ENCODE measurements around the gene SPEM3. TPM values are rescaled to one million over a fixed set of nuclear protein-coding genes. Genes with fewer than 3 reads are reported as not detected.

Gene SPEM3
- total and polyA plus RNA-seq, 2 of the 4 experiments (the other 2 are of a cell fraction): not detected

GRCh38 chr17:7408863-7409262 lies 19.8 kb upstream of the SPEM3 start:
- Histone ChIP-seq H2AK5ac (ENCODE audit: low read depth, low read length) (no peak overlapping the region), H3K4me2 (ENCODE audit: low read depth, low read length) (no peak overlapping the region), H2AFZ (replicated peaks; ENCODE audit: low read length, poor library complexity) (no peak overlapping the region), H2BK20ac (ENCODE audit: low read depth, low read length) (no peak overlapping the region), H3K23ac (ENCODE audit: low read depth, low read length) (no peak overlapping the region), H3K56ac (ENCODE audit: extremely low read depth, insufficient read depth, low read length) (no peak overlapping the region), H3K27me3 (ENCODE audit: control insufficient read depth, insufficient read depth, low read length) (no peaks in the 10 kb centered on the region), H2BK5ac (ENCODE audit: low read depth, low read length, poor library complexity, severe bottlenecking) (no peak overlapping the region), H4K5ac (ENCODE audit: low read depth, low read length) (no peak overlapping the region), H4K8ac (ENCODE audit: low read depth in 2 of 2, low read length in 2 of 2) (no peak overlapping the region), H2AK9ac (replicated peaks; ENCODE audit: low read depth, low read length, poor library complexity) (no peak overlapping the region), H3K27ac (ENCODE audit: insufficient read depth, low read length) (no peak overlapping the region), H3K14ac (replicated peaks; ENCODE audit: low read depth, low read length) (no peak overlapping the region), H3K9me1 (ENCODE audit: insufficient read depth, low read length) (peaks cover 4% of the 10 kb centered on the region; the same call in 1 of the 2 replicates), H3K4me3 (ENCODE audit: insufficient read depth, low read depth, low read length) (no peak overlapping the region), H4K20me1 (ENCODE audit: insufficient read depth, low read length) (peaks cover 7% of the 10 kb centered on the region), H3K36me3 (ENCODE audit: control insufficient read depth, insufficient read depth, low read length) (peaks cover 29% of the 10 kb centered on the region), H3K4me1 (ENCODE audit: control insufficient read depth, insufficient read depth, low read length) (peaks cover 8% of the 10 kb centered on the region), H2BK120ac (ENCODE audit: low read depth, low read length) (no peak overlapping the region), H4K91ac (ENCODE audit: insufficient read depth, low read depth, low read length) (no peak overlapping the region), H3K18ac (ENCODE audit: low read depth, low read length) (no peak overlapping the region), H3K79me1 (ENCODE audit: low read depth in 1 of 2, low read length in 2 of 2) (peaks cover 0 to 33% of the 10 kb centered on the region in 2 experiments; a peak in 3 of 4 replicates), H3K9ac (ENCODE audit: low read depth, low read length) (no peak overlapping the region), H3K4ac (ENCODE audit: low read depth, low read length) (no peak overlapping the region), H3K9me3 (ENCODE audit: control insufficient read depth, insufficient read depth, low read length) (no peaks in the 10 kb centered on the region), H2BK15ac (ENCODE audit: low read depth, low read length) (no peak overlapping the region)
- intact Hi-C loops (cut with micrococcal nuclease) (no loop called here), dilution Hi-C loops (cut with HindIII; ENCODE audit: low sequenced_read_pairs, unreplicated experiment) (no loop called here), in situ Hi-C loops (cut with MboI; ENCODE audit: low sequenced_read_pairs) (no loop called here)
- ATAC-seq (ENCODE audit: low read depth) (no peak), DNase-seq (no peak)
- ChIA-PET CTCF (no interaction called here), POLR2A (ENCODE audit: unreplicated experiment) (no interaction called here)
- WGBS, 2 experiments (ENCODE audit: extremely low coverage in 2 of 2, insufficient read length in 1 of 2): 100% methylated on average over 1 of the region's 6 CpGs; no CpG with 5 or more reads in 1 of the 2 experiments
- no TSS peak for BruUV-seq (replicated peaks)
- TF ChIP-seq MAFK (IDR thresholded peaks at IDR 0.05; ENCODE audit: low read depth, low read length) (no peak), SMC3 (IDR thresholded peaks at IDR 0.05; ENCODE audit: low read depth, low read length) (no peak), CTCF (conservative IDR thresholded peaks at IDR 0.05; ENCODE audit: low read depth, low read length) (no peak), NFE2L2 (IDR thresholded peaks at IDR 0.05; ENCODE audit: low read depth, low read length) (no peak), RCOR1 (IDR thresholded peaks at IDR 0.05; ENCODE audit: insufficient replicate concordance, low read length) (no peak), MXI1 (IDR thresholded peaks at IDR 0.05; ENCODE audit: borderline replicate concordance, low read depth, low read length) (no peak), POLR2A (IDR thresholded peaks at IDR 0.05; ENCODE audit: low read depth, low read length) (no peak), RAD21 (IDR thresholded peaks at IDR 0.05; ENCODE audit: low read length) (no peak), CHD1 (IDR thresholded peaks at IDR 0.05; ENCODE audit: low read depth, low read length) (no peak), MAZ (IDR thresholded peaks at IDR 0.05; ENCODE audit: borderline replicate concordance, low read depth, low read length) (no peak), BHLHE40 (IDR thresholded peaks at IDR 0.05; ENCODE audit: low read depth, low read length) (no peak), FOS (IDR thresholded peaks at IDR 0.05; ENCODE audit: low read depth, low read length) (no peak), RFX5 (IDR thresholded peaks at IDR 0.05; ENCODE audit: low read depth, low read length) (no peak), CEBPB (IDR thresholded peaks at IDR 0.05; ENCODE audit: low read depth, low read length) (no peak), ELK1 (IDR thresholded peaks at IDR 0.05; ENCODE audit: borderline replicate concordance, low read depth, low read length) (no peak)
